ENCODE data around the gene SLU7. TPM values are rescaled to one million over a fixed set of nuclear protein-coding genes. Genes with fewer than 3 reads are reported as not detected.

SLU7 gene
- total RNA-seq, 2 experiments from 2014 or later = 99.9 to 106 TPM

GRCh38 chr5:160455600-160455999 lies 36.7 kb upstream of the SLU7 start:
- Histone ChIP-seq H3K4me3 (ENCODE audit: low read length) (no peak overlapping the region), H3K9me3 (ENCODE audit: control insufficient read depth in 1 of 2, insufficient read depth in 1 of 2, low read length in 2 of 2) (no peaks in the 10 kb centered on the region), H3K36me3 (ENCODE audit: insufficient read depth, low read length) (no peaks in the 10 kb centered on the region), H3K27ac (ENCODE audit: low read depth in 1 of 2, low read length in 2 of 2) (no peak overlapping the region), H3K4me1 (ENCODE audit: insufficient read depth, low read length) (no peaks in the 10 kb centered on the region), H3K27me3 (ENCODE audit: control insufficient read depth in 1 of 2, insufficient read depth in 2 of 2, low read length in 2 of 2) (no peaks in the 10 kb centered on the region)
- ATAC-seq (ENCODE audit: poor library complexity) (no peak), DNase-seq (no peak)
- Mint-ChIP-seq H3K27me3 (no peaks in the 10 kb centered on the region), H3K4me3 (no peak overlapping the region), H3K27ac (no peak overlapping the region), H3K36me3 (ENCODE audit: low read depth) (no peaks in the 10 kb centered on the region), H3K4me1 (ENCODE audit: low read depth) (no peaks in the 10 kb centered on the region), H3K9me3 (no peaks in the 10 kb centered on the region)
- CTCF ChIA-PET = no interaction called here
- intact Hi-C loops (cut with DNase I, micrococcal nuclease) = no loop called here
- TF ChIP-seq CTCF (IDR thresholded peaks at IDR 0.05) = no peak
- POLR2A ChIA-PET = no interaction called here

DNA sequence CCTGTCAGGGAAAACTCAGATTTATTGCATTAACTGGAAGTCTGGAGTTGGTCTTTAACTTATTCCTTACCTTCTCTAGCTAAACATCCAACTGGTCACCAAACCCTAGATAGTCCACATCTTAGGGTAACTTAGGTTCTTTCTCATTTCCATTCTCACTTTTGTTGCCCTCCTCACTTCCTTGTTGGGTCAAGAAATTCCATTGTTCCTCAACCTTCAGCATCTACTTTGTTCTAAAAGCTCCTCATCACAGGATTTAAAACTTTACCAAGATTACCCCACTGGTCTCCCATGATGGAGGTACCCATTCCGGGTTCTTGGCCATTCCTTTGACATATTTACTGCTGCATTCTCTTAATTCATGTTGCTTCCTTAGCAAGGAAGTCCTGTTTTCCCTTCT lies 34.9 kb upstream of the SLU7 start:
- TF ChIP-seq CTCF (IDR thresholded peaks at IDR 0.05) = no peak
- H3K9me3 ChIP-seq (ENCODE audit: control insufficient read depth in 1 of 2, insufficient read depth in 1 of 2, low read length in 2 of 2) = no peaks in the 10 kb centered on the region
- Mint-ChIP-seq H3K4me3 (no peak overlapping the region), H3K27ac (no peak overlapping the region), H3K27me3 (no peaks in the 10 kb centered on the region), H3K9me3 (peaks cover 2% of the 10 kb centered on the region), H3K36me3 (ENCODE audit: low read depth) (no peaks in the 10 kb centered on the region), H3K4me1 (ENCODE audit: low read depth) (no peaks in the 10 kb centered on the region)
- H3K4me1 ChIP-seq (ENCODE audit: insufficient read depth, low read length) = no peaks in the 10 kb centered on the region
- no peak overlapping the region for H3K27ac ChIP-seq (ENCODE audit: low read depth in 1 of 2, low read length in 2 of 2)
- ChIA-PET CTCF (no interaction called here), POLR2A (no interaction called here)
- intact Hi-C loops (cut with DNase I, micrococcal nuclease) = no loop called here
- no peaks in the 10 kb centered on the region for H3K36me3 ChIP-seq (ENCODE audit: insufficient read depth, low read length)
- ATAC-seq (ENCODE audit: poor library complexity) = no peak
- DNase-seq = no peak
- H3K4me3 ChIP-seq (ENCODE audit: low read length) = no peak overlapping the region
- no peaks in the 10 kb centered on the region for H3K27me3 ChIP-seq (ENCODE audit: control insufficient read depth in 1 of 2, insufficient read depth in 2 of 2, low read length in 2 of 2)

- no peaks in the 10 kb centered on the region for H3K4me1 Mint-ChIP-seq (ENCODE audit: low read depth)
- H3K27me3 Mint-ChIP-seq = no peaks in the 10 kb centered on the region
- ChIA-PET CTCF (interaction anchor here (1.0 kb wide), 1 partner anchor 14 kb away, joined by 3 read pairs; no protein-coding TSS in a partner anchor), POLR2A (no interaction called here)
- TF ChIP-seq CTCF (IDR thresholded peaks at IDR 0.05) = no peak
- intact Hi-C loops (cut with DNase I, micrococcal nuclease) = no loop called here
- peaks cover 2% of the 10 kb centered on the region for H3K9me3 Mint-ChIP-seq
- no peak overlapping the region for H3K27ac Mint-ChIP-seq
- Histone ChIP-seq H3K27me3 (ENCODE audit: control insufficient read depth in 1 of 2, insufficient read depth in 2 of 2, low read length in 2 of 2) (no peaks in the 10 kb centered on the region), H3K4me3 (ENCODE audit: low read length) (no peak overlapping the region), H3K9me3 (ENCODE audit: control insufficient read depth in 1 of 2, insufficient read depth in 1 of 2, low read length in 2 of 2) (no peaks in the 10 kb centered on the region), H3K36me3 (ENCODE audit: insufficient read depth, low read length) (no peaks in the 10 kb centered on the region), H3K4me1 (ENCODE audit: insufficient read depth, low read length) (no peaks in the 10 kb centered on the region), H3K27ac (ENCODE audit: low read depth in 1 of 2, low read length in 2 of 2) (no peak overlapping the region)
- no peak overlapping the region for H3K4me3 Mint-ChIP-seq
- ATAC-seq (ENCODE audit: poor library complexity) = no peak
- DNase-seq = no peak
- H3K36me3 Mint-ChIP-seq (ENCODE audit: low read depth) = no peaks in the 10 kb centered on the region
These were observed 33.9 kb upstream of the SLU7 start for GRCh38 chr5:160452795-160453194.

Data from CD4-positive, alpha-beta T cell (primary cell).